NCI-H2227 (cell line): ENCODE data around the gene TRMT2A.
"Not testable (repeated sequence)": the region's sequence is repeated elsewhere in the genome, so short reads cannot be mapped to it uniquely, and the experiment has no call there.

Source experiments
- DNase-seq: peaks from one replicate; lab custom pipeline; 2025; ENCODE audit not compliant: unreplicated experiment; lab: John Stamatoyannopoulos, UW

TRMT2A gene, protein sequence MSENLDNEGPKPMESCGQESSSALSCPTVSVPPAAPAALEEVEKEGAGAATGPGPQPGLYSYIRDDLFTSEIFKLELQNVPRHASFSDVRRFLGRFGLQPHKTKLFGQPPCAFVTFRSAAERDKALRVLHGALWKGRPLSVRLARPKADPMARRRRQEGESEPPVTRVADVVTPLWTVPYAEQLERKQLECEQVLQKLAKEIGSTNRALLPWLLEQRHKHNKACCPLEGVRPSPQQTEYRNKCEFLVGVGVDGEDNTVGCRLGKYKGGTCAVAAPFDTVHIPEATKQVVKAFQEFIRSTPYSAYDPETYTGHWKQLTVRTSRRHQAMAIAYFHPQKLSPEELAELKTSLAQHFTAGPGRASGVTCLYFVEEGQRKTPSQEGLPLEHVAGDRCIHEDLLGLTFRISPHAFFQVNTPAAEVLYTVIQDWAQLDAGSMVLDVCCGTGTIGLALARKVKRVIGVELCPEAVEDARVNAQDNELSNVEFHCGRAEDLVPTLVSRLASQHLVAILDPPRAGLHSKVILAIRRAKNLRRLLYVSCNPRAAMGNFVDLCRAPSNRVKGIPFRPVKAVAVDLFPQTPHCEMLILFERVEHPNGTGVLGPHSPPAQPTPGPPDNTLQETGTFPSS

DNA sequence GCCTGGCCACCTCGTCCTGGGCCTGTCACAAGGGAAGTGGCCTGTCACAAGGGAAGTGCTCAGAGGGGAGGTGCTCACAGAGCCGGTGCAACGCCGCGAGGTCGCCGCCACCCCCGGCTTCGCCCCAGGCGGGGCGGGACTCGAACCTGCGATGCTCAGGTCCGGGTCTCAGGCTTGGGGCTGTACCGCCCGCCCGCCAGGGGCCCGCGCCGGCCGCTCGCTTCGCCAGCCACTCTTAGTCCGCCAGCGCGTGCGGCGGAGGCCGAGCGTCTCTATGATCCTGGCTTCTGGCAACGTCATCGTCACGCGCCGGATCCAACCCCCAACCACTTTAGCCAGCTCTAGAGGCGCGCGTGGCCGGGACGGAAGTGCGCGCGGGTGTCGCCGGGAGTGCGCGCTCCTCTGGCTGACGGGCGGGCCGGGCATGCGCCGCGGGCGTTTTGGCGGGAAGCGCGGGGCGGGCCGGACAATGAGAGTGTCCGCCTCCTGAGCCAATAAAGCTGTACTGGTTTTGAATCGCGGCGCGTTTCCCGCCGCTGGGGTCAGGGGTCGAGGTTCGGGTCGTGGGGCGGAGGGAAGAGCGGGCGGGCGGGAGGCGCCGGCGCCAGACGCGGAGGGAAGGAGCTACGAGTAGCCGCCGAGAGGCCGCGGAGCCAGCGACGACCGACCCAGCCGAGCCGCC is at the start of gene TRMT2A:
TSS of gene TRMT2A (minus strand) at position 276 of the 682 bp plus-strand sequence. CDS start 320 bp downstream, outside the sequence.
- peak; percentile 99 for DNase-seq

DNA sequence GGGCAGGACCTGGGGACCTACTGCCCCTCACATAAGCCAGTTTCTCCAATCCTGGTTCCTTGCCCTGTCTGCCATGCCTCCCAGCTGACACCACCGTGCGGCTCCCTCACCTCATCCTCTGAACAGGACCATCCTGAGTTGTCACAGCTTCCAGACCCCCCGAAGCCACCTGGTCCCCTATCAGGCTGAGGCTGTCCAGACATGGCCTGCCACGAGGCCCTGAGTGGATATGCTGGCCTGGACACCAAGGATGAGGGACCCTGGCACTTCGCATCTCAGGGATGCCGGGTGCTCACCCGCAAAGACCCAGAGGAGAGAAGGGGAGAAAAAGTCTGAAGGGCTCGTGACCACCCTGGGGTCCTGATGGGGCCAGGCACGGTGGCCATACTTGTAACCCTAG is 49.7 kb upstream of the TRMT2A start:
- DNase-seq = no peak

GRCh38 chr22:20165913-20166312 is 48.9 kb upstream of the TRMT2A start:
- DNase-seq = no peak

DNA sequence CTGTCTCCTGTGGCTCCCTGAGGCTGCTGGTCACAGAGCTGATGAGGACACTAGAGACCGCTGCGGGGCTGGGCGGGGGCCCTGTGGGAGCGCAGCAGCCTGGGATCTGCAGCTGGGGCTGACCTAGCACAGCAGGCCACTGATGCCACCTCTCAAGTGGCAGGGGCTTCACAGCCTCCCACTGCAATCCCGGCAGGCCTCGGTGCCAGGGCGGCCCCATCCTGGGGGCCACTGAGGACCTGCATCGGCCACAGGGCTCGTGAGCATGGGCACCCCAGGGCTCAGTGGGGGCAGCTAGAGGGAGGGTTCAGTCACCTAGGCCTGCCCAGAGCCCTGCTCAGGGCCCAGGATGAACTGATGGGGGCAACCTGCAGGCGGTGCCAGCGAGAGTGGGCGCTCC is 48.4 kb upstream of the TRMT2A start:
- DNase-seq = no peak

DNA sequence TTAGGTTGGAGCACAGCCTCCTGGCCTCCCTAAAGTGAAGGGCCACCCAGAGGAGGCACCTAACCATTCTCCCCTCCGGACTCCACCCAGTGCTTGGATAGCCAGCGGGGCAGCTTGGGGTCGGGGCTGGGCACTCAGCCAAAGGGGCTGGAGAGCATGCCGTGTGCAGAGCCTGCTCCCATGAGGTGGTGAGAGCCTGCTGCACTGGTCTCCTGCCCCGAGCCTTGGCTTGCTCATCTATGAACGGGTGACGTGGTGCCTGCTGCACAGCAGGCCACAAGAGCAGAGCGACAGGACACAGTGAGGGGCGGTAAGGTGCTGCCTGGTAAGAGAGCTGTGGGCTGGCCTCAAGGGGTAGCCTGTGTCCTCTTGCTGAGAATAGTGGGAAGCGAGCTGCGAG is 47.8 kb upstream of the TRMT2A start:
- no peak for DNase-seq

DNA sequence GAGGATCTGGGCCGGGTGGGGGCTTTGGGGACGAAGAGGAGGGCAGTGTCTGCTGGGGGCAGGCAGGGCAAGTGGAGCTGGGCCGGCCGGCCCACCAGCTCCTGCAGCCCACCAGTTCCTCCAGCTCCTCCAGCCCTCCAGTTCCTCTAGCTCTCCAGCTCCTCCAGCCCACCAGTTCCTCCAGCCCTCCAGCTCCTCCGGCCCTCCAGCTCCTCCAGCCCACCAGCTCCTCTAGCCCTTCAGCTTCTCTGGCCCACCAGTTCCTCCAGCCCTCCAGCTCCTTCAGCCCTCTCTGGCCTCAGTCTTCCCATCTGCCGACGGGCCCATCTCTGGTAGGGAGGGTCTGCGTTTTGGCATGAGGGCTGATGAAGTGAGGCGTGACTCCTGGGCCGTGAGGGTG is 43.0 kb upstream of the TRMT2A start:
- no peak for DNase-seq

DNA sequence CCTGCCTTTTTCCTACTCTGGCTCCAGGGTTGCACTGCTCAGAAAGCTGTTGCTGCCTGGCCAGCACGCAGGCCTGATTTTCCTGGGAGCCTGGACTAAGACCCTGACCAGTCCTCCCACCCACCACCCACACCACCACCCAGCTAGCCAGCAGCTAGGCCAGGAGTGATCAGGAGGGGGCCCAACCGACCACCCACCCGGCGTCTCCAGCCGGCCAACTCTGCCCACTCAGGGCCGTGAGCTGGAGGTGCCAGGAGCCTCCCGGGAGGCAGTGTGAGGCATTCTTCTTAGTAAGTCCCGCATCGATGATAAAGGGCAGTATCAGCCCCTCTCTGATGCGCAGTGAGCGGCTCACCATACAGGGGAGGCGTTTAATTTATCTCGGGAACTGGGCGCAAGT is 42.5 kb upstream of the TRMT2A start:
- not testable (repeated sequence) for DNase-seq

GRCh38 chr22:20159076-20159475 is 42.0 kb upstream of the TRMT2A start:
- DNase-seq = peak; percentile 70

DNA sequence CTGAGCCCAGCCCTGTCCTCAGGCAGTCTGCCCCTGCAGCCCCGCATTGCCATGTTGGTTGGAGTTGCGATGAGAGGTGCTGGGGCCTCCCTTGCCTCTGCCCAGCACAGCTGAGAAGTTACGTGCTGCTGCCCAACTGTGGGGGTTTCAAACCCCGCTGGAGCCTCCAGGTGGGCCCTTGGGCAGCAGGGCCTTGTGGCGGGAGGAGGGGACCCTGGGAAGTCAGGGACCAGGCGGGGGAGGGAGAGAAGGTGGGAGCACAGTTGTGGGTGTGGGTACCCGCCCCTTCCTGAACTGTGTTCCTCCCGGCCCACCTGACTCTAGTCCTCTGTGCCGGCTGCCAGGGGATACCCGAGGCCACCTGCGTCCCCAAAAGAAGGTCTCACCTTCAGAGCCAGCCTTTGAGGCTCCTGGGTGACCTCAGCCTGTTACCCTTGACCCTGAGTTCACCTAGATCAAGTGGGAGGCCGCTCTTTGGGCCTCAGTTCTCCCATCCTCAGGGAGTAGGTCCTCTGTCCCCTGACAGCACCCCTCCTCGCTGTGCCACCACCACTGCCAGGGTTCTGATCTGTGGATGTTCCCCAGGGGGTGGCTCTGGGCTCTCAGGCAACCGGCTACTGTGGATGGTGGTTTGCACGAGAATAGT is 41.5 kb upstream of the TRMT2A start:
- DNase-seq = no peak

GRCh38 chr22:20157430-20158183 is 40.6 kb upstream of the TRMT2A start:
- no peak for DNase-seq

- peak; percentile 90 for DNase-seq
Observed at GRCh38 chr22:20156611-20157429, 39.8 kb upstream of the TRMT2A start.

DNA sequence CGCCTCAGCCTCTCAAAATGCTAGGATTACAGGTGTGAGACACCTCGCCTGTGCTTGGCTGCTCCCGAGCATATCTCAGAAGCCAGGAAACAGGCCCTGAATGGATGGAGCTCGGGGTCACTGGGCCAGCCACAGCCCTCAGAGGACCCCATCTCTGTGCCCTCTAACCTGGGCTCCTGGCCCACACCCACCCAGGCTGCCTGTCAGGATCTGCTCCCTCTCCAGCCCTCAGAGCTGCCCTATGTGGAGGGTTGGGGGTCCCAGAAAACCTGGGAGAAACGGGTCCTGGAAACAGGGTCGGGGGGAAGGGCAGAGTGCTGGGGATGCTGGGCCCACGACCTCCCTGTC is 39.0 kb upstream of the TRMT2A start:
- DNase-seq = no peak

DNA sequence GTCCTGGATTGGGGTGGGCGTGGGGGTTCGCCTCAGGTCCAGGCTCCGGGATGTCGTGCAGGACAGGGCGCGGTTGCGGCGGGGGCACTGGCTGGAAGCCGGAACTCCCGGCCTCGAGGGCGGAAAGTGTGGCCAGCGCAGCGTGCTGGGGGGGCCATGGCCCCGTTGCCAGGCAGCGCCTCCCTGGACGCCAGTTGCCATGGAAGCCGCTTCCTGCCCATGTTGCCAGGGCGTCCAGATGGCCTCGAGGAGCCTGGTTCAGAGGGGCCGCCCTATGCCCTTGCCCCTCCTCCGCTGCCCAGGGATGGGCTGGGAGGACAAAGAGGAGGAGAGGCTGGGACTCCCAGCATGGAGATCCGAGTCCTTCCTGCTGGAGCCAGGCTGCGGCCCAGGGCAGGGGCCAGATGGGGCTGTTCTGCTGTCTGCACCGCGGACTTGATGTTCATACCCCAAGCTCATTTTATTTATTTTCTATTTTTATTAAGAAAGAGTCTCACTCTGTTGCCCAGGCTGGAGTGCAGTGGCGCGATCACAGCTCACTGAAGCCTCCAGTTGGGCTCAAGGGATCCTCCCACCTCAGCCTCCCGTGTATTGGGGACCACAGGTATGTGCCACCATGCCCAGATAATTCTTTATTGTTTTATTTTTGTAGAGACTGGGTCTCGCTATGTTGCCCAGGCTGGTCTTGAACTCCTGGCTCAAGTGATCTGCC is 38.5 kb upstream of the TRMT2A start:
- peak; percentile 89 for DNase-seq

- DNase-seq = peak; percentile 69
Observed at GRCh38 chr22:20154602-20155187, 37.7 kb upstream of the TRMT2A start.

DNA sequence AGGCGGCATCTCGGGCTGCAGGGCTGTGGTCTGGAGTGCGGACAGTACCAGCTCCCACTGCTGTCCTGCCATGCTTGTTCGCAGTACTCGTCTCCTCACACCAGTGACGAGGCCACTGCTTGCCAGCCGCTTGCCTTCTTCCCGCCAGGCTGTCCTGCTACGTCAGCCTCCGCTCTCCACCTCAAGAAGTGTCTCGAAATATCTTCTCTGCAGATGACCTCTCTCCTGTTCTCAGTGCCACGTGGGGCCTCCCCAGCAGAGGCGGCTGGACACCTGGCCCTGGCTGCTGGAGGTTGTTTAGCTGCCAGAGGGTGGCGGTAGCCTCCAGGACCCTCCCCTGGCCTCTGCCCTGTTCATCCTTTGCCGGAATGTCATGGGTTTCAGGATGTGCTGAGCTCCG is 36.9 kb upstream of the TRMT2A start:
- DNase-seq = peak; percentile 20

DNA sequence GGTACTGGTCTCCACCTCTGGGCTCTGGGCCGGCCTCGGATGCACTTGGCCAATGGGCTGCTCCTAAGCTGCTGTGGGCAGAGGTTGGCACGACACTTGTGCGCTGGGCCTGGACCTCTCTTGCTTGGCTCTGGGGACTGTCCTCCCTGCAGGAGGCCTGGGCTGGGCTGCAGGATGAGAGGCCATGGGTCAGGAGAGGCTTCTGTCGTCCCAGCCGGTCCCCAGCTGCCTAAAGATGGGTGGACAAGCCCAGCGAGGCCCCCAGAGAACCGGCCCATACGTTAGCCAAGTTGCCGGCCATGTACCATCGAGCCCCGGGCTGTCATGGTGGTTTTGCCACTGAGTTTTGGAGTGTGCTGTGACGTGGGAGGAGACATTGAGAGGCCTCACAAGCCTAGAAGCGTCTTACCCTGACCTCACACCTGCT is 35.5 kb upstream of the TRMT2A start:
- DNase-seq = no peak

GRCh38 chr22:20151276-20151588 is 34.2 kb upstream of the TRMT2A start:
- no peak for DNase-seq

DNA sequence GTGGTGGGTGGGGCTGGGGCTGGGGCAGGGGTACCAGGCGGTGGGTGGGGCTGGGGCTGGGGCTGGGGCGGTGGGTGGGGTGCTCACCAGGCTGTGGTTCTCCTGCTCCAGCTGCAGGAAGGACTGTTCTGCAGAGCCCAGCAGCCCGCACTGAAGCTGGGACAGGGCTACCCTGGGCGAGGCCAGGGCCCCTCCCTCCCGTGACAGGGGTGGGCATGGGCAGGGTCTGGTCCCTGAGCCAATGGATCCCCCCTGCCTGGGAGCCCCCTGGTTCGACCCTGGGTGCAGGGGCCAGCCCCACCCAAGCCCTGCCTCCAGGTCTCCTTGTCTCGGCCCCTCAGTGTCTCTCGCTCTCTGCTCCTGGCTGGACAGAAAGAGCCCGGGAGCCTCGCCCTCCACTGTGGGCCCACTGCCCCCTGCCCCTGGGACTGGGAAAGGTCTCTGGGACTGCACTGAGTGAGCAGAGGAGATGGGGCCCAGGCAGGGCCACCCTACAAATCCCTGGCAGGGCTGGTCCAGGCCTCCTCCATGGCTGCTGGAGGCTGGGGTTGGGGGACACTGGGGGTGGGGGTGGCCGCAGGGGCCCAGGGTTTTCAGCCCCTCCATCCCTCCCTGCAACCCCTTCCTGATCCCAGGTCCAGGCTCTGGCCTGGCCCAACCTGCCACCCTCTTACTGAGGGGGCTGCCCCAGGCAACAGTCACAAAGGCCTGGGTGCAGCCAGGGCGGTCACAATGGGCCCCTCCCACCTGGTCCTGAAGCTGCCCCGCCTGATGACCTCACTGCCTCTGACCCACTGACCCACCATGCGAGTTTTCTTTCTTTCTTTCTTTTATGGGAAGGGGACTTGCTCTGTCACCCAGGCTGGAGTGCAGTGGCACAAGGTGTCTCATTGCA is 33.6 kb upstream of the TRMT2A start, which contains the start of gene CCDC188:
TSS of gene CCDC188 (minus strand) at position 675 of the 895 bp plus-strand sequence. CDS start at position 606, 69 bp downstream.
- DNase-seq = no peak
